SKM-1 treated with dmso at 0.1 percent for 144 hours (cell line): ENCODE measurements around the gene ACAA2.
A peak's percentile ranks its signal among the peaks of the same experiment; 100 is the strongest.

ENCODE experiments used
- DNase-seq: peaks from one replicate; lab custom pipeline; 2025; ENCODE audit not compliant: unreplicated experiment; lab: John Stamatoyannopoulos, UW

The ACAA2 gene

DNA sequence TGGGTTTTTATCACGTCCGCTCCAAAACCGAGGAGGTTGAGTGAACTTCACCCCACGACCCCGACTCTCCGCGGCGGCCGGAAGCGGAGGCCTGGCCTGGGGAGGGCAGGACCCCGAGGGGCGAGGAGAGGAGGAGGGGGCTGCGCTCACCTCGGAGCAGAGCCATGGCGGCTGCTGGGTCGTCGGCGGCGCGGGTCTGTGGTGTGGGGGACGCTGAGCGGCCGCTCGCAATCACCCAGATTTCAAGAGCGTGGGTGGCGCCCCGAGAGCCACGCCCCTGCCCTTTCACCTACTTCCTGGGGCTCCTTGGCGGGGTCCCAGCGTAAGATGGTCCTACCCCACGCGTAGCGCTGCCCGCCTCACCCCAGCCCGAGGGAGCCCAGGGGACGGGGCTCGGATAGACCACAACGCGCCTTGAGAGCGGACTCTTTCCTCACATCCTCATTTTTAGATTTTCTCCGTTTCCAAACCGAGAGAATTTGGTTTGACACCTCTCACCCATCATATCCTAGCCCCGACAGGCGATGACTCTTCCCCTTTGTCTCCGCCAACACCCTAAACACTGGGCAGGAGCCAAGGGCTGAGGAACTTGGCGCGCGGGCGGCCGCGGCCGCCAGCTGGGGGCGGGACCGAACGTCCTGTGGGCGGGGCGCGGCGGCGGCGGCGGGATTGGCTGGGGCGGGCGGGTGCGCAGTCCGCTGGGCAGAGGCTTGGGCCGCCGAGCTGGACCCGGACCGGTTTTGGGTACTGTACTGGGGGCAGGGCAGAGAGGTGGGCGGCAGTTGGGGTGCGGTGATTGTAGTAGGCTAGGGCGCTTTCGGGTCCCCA, at the start of gene ACAA2:
ACAA2 (minus strand) TSS at position 215 of the 828 bp plus-strand sequence; CDS start at position 166, 49 bp downstream.
- DNase-seq: peak; percentile 81

- DNase-seq: no peak
Measured at GRCh38 chr18:49862656-49863385, 49.5 kb upstream of the ACAA2 start.

DNA sequence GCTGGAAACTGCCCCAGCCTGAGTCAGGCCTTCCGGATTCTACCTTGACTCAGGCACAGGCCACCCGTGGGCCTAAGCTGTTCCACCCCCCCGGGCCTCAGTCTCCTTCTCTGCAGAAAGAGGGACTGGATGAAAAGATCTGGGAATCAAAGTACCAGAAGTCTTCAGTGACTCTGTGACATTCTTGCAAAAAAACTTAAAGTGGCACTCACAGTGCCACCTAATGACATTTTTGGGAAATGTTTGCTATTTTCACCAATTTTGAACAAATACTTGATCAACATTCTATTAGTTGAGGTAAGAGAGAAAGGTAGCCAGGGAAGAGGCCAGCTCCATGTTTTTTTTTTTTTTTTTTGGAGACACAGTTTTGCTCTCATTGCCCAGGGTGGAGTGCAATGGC, 48.3 kb upstream of the ACAA2 start:
- DNase-seq: no peak

DNA sequence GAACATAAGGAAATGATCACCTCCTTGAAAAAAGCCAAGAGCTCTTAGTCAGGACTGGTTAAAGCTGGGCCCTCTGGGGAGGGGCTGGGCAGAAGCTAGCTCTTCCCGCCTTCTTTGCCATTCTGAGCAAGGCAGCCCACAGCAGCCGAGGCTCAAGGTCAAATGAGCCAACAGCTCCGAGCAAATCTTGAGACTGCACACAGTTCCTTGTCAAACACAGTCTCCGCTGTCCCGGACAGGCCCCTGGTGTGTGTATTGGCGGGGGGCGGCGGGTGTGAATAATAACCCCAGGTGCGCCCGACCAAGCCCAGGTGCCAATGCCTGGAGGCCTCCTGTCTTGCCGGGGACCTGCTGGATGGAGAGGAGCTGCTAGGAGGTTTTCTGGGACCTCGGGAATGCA, 46.4 kb upstream of the ACAA2 start:
- DNase-seq: no peak

GRCh38 chr18:49859021-49859359, 45.7 kb upstream of the ACAA2 start:
- no peak for DNase-seq

GRCh38 chr18:49858309-49859020, 45.1 kb upstream of the ACAA2 start:
- DNase-seq: peak; percentile 48

DNA sequence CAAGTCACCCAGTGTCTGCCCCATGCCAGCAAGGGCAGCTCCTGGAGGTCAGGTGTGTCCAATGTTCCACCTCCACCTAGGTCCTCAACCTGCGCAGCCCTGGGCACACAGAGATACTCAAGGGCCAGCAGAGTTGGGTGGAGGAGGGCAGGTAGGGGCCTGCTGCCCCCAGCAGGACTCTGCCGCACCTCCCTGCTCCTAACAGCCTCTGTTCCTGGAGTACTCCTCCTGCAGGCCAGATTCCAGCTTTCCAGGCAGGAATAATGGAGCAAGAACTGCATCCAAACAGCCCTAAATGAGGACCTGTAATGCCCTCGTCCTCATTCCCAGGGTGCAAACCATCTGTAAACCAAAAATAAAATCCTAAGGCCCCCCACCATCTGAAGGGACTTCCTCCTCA, 44.4 kb upstream of the ACAA2 start:
- no peak for DNase-seq

DNA sequence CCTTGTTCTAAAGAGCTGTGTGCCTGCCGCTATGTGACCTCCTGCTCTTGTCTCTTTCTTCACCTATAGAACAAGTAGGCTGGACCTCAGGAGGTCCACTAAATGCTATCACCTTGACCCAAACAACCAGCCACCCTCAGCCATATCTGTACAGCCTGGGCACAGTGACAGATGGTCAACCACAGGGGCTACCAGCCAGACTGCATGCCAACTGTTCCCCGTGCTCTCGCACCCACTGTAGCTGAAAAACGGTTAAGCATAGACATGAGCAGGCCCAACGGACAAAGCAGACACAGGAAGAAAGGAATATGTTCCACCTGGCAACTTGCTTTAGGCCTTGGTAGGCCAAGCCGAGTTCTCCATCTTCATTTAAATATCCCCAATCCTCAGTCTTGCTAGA, 43.2 kb upstream of the ACAA2 start:
- DNase-seq: no peak

GRCh38 chr18:49855711-49856415, 42.5 kb upstream of the ACAA2 start:
- DNase-seq: no peak

GRCh38 chr18:49854681-49855080, 41.3 kb upstream of the ACAA2 start:
- DNase-seq: no peak

- no peak for DNase-seq
Measured at GRCh38 chr18:49853436-49853835, 40.1 kb upstream of the ACAA2 start.

DNA sequence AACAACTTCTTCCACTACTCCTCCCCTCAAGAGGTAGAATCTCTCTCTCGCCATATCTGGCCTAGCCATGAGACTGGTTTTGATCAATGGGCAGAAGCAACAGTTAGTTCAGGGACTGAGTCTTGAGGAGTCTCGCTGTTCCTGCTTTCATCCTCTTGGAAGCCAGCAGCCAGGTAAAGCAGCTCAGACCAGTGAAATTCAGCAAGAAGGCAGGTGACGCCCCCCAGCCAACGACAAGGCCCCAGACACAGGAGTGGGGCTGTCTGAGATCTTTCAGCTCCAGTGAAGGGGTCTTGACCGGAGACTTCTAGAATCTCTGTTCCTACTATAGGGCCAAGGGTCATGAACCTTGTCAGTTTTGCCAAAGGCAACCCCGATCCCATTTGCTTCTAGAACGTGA, 39.7 kb upstream of the ACAA2 start:
- DNase-seq: no peak

- DNase-seq: no peak
Measured at GRCh38 chr18:49851624-49852023, 38.3 kb upstream of the ACAA2 start.

- DNase-seq: no peak
Measured at GRCh38 chr18:49850636-49851035, 37.3 kb upstream of the ACAA2 start.

DNA sequence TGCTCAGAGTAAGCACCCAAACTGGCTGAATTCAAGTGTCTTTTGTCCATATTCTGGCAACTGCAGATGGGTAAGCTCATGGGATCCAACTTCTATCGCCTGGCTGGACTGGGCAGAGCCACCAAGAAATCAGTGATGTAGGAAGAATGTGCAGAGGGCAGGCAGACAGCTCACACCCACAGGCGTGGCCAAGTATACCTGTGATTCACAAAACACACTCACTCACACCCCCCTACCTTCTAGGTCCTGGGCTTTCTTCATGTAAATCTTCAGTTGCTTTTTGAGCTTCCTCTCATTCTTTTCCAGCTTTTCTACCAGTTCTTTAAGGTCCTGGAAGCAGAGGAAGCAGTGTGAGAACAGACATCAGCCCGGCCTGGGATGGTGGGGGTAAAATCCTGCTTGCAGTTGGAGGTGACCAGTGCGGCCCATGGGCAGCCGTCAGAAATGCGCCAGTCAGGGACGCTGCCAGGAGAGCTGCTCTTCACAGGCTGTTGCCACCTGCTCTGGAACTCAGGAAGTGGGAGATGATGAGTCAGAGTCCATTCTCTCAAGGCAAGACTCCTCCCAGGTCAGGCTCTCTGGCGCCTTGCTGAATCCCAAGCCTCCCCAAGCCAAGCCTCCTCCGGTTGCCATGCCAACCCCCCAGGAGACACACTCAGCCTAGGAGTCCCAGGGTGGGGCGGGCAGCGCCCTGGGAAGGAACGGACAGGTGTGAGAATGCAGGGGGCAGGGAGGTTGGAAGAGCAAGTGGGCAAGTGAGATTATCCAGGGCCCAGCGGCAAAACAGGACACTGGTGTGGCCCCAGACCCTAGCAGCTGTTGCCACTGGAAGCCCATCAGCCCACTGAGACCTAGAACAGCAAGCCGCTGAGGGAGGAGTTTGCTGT, 36.2 kb upstream of the ACAA2 start:
- no peak for DNase-seq

DNA sequence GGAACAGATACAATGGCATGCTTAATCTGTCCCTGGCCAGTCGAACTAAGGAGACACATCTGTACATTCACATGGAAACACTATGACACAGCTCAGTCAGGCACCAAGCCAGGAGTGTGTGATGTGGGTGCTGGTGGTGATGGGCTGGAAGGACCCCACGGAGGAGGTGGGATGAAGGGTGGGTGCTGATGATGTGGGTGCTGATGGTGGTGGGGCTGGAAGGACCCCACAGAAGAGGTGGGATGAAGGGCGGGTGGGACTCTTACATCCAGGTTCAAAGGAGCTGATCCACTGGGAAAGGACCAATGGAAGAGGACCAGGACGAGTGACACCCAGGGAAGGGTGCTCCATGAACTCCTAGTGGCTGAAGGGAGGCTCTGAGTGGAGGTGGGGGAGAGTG, 34.8 kb upstream of the ACAA2 start:
- DNase-seq: no peak

GRCh38 chr18:49847524-49847923, 34.2 kb upstream of the ACAA2 start:
- DNase-seq: no peak

DNA sequence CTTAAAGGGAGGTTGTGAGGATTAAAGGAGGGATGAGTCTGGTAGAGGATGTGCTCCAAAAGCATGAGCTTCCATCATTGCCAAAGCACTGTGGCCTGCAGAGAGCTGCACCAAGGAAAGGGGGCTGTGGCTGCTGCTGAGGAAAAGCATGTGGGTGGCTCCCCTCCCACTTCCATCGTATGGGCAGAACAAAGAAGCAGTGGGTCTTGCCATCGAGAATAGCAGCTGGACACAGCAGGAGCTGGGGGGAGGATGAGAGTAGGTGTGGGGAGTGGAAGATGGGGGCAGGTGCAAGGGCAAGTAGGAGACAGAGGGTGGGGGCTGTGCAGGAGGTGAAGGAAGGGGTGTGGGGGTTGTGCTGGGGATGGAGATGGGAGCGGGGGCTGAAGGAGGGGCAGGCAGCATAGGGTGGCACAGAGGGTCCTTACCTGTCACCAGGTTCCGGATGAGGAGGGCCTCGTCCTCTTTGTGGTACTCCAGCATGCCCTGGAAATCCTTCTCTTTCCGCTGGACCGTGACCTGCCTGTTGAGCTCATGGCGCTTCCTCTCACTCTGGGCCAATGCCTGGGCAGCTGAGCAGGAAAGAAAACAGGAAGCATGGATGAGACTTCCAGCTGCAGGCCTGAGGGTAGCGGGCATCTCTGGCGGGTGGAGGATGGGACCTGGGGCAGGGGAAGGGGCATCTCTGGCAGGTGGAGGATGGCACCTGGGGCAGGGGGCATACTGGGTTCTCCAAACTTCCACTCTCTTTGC, 33.6 kb upstream of the ACAA2 start:
- no peak for DNase-seq

- no peak for DNase-seq
Measured at GRCh38 chr18:49846361-49846662, 33.0 kb upstream of the ACAA2 start.
